IMR-90 (cell line): ENCODE data around the gene MLLT3. TPM values are rescaled to one million over a fixed set of nuclear protein-coding genes. Genes with fewer than 3 reads are reported as not detected.

ENCODE experiments used
- ATAC-seq: fragments of 200-7000 bp; cut with Tn5 transposase; 2 replicates; pipeline ENCODE4 v1.9.1; 2020; ENCODE audit warnings: low read depth, mild to moderate bottlenecking, moderate library complexity
- BruUV-seq: library from RNA; stranded (reverse); fragments of 400-500 nt; replicated peaks from 2 replicates; lab custom pipeline; 2021; lab: Mats Ljungman, UMichigan
- CTCF ChIA-PET: fragments of 300-600 bp; formaldehyde crosslinking; extraction: SDS; loops from one replicate; lab custom pipeline; 2021; ENCODE audit warnings: antibody characterized with exemption; lab: Yijun Ruan, JAX
- POLR2A ChIA-PET: fragments of 300-600 bp; sonication (Branson Sonifier 250); formaldehyde crosslinking; loops from one replicate; lab custom pipeline; 2022; ENCODE audit warnings: antibody characterized with exemption; ENCODE audit not compliant: unreplicated experiment; lab: Charles Lee
- DNase-seq: peaks from one replicate; pipeline ENCODE4 v3.0.0; 2013
- H2AFZ ChIP-seq: replicated peaks from 2 replicates; pipeline ENCODE3; 2013; ENCODE audit warnings: low read length, mild to moderate bottlenecking; ENCODE audit not compliant: poor library complexity
- H2AK5ac ChIP-seq: 2 replicates; pipeline ENCODE4 v1.6.1; 2013; ENCODE audit warnings: low read depth, low read length, inconsistent platforms
- H2AK9ac ChIP-seq: replicated peaks from 2 replicates; pipeline ENCODE3; 2013; ENCODE audit warnings: mild to moderate bottlenecking, low read depth, low read length, moderate library complexity; ENCODE audit not compliant: poor library complexity
- H2BK120ac ChIP-seq: 2 replicates; pipeline ENCODE4 v1.6.1; 2013; ENCODE audit warnings: low read depth, low read length, inconsistent platforms
- H2BK15ac ChIP-seq: 3 replicates; pipeline ENCODE4 v1.6.1; 2013; ENCODE audit warnings: low read depth, low read length, inconsistent platforms
- H2BK20ac ChIP-seq: 2 replicates; pipeline ENCODE4 v1.6.1; 2013; ENCODE audit warnings: low read depth, mild to moderate bottlenecking, inconsistent platforms, low read length, moderate library complexity
- H2BK5ac ChIP-seq: 2 replicates; pipeline ENCODE4 v1.6.1; 2013; ENCODE audit warnings: mild to moderate bottlenecking, low read depth, low read length, inconsistent platforms; ENCODE audit not compliant: poor library complexity, severe bottlenecking
- H3K14ac ChIP-seq: replicated peaks from 2 replicates; pipeline ENCODE4 v1.6.1; 2013; ENCODE audit warnings: low read depth, low read length, inconsistent platforms
- H3K18ac ChIP-seq: 2 replicates; pipeline ENCODE4 v1.6.1; 2013; ENCODE audit warnings: low read depth, low read length, control low read depth
- H3K23ac ChIP-seq: 2 replicates; pipeline ENCODE4 v1.6.1; 2013; ENCODE audit warnings: low read depth, low read length, inconsistent platforms
- H3K27ac ChIP-seq: 2 replicates; pipeline ENCODE4 v1.5.1; 2013; ENCODE audit warnings: mild to moderate bottlenecking, control low read depth, low read length; ENCODE audit not compliant: insufficient read depth
- H3K27me3 ChIP-seq: 2 replicates; pipeline ENCODE4 v1.6.1; 2013; ENCODE audit warnings: low read length; ENCODE audit not compliant: control insufficient read depth, insufficient read depth
- H3K36me3 ChIP-seq: 2 replicates; pipeline ENCODE4 v1.6.1; 2013; ENCODE audit warnings: low read length, mixed read lengths; ENCODE audit not compliant: control insufficient read depth, insufficient read depth
- H3K4ac ChIP-seq: 2 replicates; pipeline ENCODE4 v1.6.1; 2013; ENCODE audit warnings: low read depth, low read length, inconsistent platforms
- H3K4me1 ChIP-seq: 2 replicates; pipeline ENCODE4 v1.6.1; 2013; ENCODE audit warnings: low read length, mixed read lengths; ENCODE audit not compliant: control insufficient read depth, insufficient read depth
- H3K4me2 ChIP-seq: 2 replicates; pipeline ENCODE4 v1.6.1; 2013; ENCODE audit warnings: low read depth, mild to moderate bottlenecking, control low read depth, low read length, moderate library complexity
- H3K4me3 ChIP-seq: 2 replicates; pipeline ENCODE4 v1.5.1; 2013; ENCODE audit warnings: low read depth, mild to moderate bottlenecking, control low read depth, low read length, moderate library complexity; ENCODE audit not compliant: insufficient read depth
- H3K56ac ChIP-seq: 2 replicates; pipeline ENCODE4 v1.6.1; 2013; ENCODE audit warnings: low read length, inconsistent platforms; ENCODE audit not compliant: insufficient read depth; ENCODE audit errors: extremely low read depth
- H3K79me1 ChIP-seq, 2 experiments: 2 replicates each; pipeline ENCODE4 v1.6.1; 2013; ENCODE audit warnings: low read length in 2 of 2, inconsistent platforms in 1 of 2, low read depth in 1 of 2
- H3K9ac ChIP-seq: 2 replicates; pipeline ENCODE4 v1.6.1; 2013; ENCODE audit warnings: low read depth, low read length, control low read depth
- H3K9me1 ChIP-seq: 2 replicates; pipeline ENCODE4 v1.6.1; 2013; ENCODE audit warnings: low read length, inconsistent platforms; ENCODE audit not compliant: insufficient read depth
- H3K9me3 ChIP-seq: 2 replicates; pipeline ENCODE4 v1.6.1; 2013; ENCODE audit warnings: low read length; ENCODE audit not compliant: control insufficient read depth, insufficient read depth
- H4K20me1 ChIP-seq: 2 replicates; pipeline ENCODE4 v1.6.1; 2013; ENCODE audit warnings: low read length, inconsistent platforms; ENCODE audit not compliant: insufficient read depth
- H4K5ac ChIP-seq: 2 replicates; pipeline ENCODE4 v1.6.1; 2013; ENCODE audit warnings: mild to moderate bottlenecking, low read depth, low read length, control low read depth
- H4K8ac ChIP-seq, 2 experiments: 2 replicates each; pipeline ENCODE4 v1.6.1; 2013; ENCODE audit warnings: low read depth in 2 of 2, low read length in 2 of 2, control low read depth in 1 of 2, inconsistent platforms in 1 of 2
- H4K91ac ChIP-seq: 2 replicates; pipeline ENCODE4 v1.6.1; 2013; ENCODE audit warnings: low read depth, low read length, inconsistent platforms; ENCODE audit not compliant: insufficient read depth
- MAZ ChIP-seq: IDR thresholded peaks from 2 replicates; pipeline ENCODE4 v1.6.1; 2012; ENCODE audit warnings: low read depth, mild to moderate bottlenecking, low read length, improper control_type of control experiment, moderate library complexity, borderline replicate concordance
- SMC3 ChIP-seq: fragments of 150-350 bp; IDR thresholded peaks from 2 replicates; pipeline ENCODE4 v1.6.1; 2016; ENCODE audit warnings: low read depth, mild to moderate bottlenecking, antibody characterized with exemption, low read length, moderate library complexity
- WGBS, 2 experiments: methylation state at CpG; one replicate each; pipeline versions ENCODE4 v1.1.5 to v1.1.7; 2013; ENCODE audit warnings: missing lambda C conversion rate in 2 of 2; ENCODE audit not compliant: insufficient read length in 1 of 2; ENCODE audit errors: extremely low coverage in 2 of 2; 5-methylcytosine and 5-hydroxymethylcytosine counted together
- dilution Hi-C: fragments of 300-500 bp; cut with HindIII; formaldehyde crosslinking; loops from one replicate; pipeline ENCODE4 v1.14.3; 2018; ENCODE audit warnings: low sequenced_read_pairs; ENCODE audit not compliant: unreplicated experiment
- in situ Hi-C: fragments of 300-500 bp; cut with MboI; formaldehyde crosslinking; loops from 3 replicates; pipeline ENCODE4 v1.14.3; 2019; ENCODE audit warnings: low sequenced_read_pairs, inconsistent platforms, mixed read lengths
- intact Hi-C: fragments of 100-400 bp; cut with micrococcal nuclease; formaldehyde crosslinking; loops from 2 replicates; pipeline ENCODE4 v1.10.0; 2022
- polyA plus RNA-seq, 3 experiments: library from polyadenylated mRNA; depleted of rRNA; stranded (reverse); fragments of >200 nt; gene quantifications; 2 replicates each; pipeline ENCODE4 v1.2.3, GENCODE V29; 2012; ENCODE audit warnings: low replicate concordance in 1 of 3
- total RNA-seq: library from RNA; depleted of rRNA; stranded (reverse); fragments of >200 nt; gene quantifications from 2 replicates; pipeline ENCODE4 v1.2.3, GENCODE V29; 2012

The MLLT3 gene
- total and polyA plus RNA-seq, 2 of the 4 experiments (the other 2 are of a cell fraction) = 10.4 to 21.1 TPM

- Histone ChIP-seq H3K79me1 (peaks cover 7% of the 10 kb centered on the region in 2 experiments; a peak in 3 of 4 replicates), H3K18ac (no peak overlapping the region), H4K20me1 (peaks cover 3% of the 10 kb centered on the region; the same call in 1 of the 2 replicates), H2BK5ac (no peak overlapping the region), H3K27me3 (no peaks in the 10 kb centered on the region), H2BK120ac (no peak overlapping the region), H2AK5ac (no peak overlapping the region), H3K27ac (no peak overlapping the region), H3K9me1 (no peaks in the 10 kb centered on the region), H3K4ac (no peak overlapping the region), H3K56ac (no peak overlapping the region), H4K5ac (no peak overlapping the region), H3K4me1 (peaks cover 2% of the 10 kb centered on the region), H3K23ac (no peak overlapping the region), H3K4me2 (no peak overlapping the region), H3K36me3 (no peaks in the 10 kb centered on the region), H4K8ac (no peak overlapping the region), H2BK20ac (no peak overlapping the region), H4K91ac (no peak overlapping the region), H2AFZ (no peak overlapping the region), H3K14ac (no peak overlapping the region), H3K9ac (no peak overlapping the region), H2AK9ac (no peak overlapping the region), H3K4me3 (no peak overlapping the region), H3K9me3 (no peaks in the 10 kb centered on the region), H2BK15ac (no peak overlapping the region)
- dilution Hi-C loops = no loop called here
- no peak for ATAC-seq
- CTCF ChIA-PET = interaction anchor here (0.6 kb wide), 1 partner anchor 48 kb away, joined by 3 read pairs; no protein-coding TSS in a partner anchor
- intact Hi-C loops = no loop called here
- no CpG with 5 or more reads among the region's 2 CpGs for WGBS, 2 experiments
- no peak for DNase-seq
- no TSS peak for BruUV-seq
- in situ Hi-C loops = no loop called here
- POLR2A ChIA-PET = no interaction called here
- no peak for TF ChIP-seq MAZ
- TF ChIP-seq SMC3 = no peak
These were observed 145.3 kb downstream of the MLLT3 start for GRCh38 chr9:20476912-20477521.
